ENCODE measurements around the gene POLR3C. TPM values are rescaled to one million over a fixed set of nuclear protein-coding genes. Genes with fewer than 3 reads are reported as not detected.

Gene POLR3C
- total and polyA plus RNA-seq, 2 of the 13 experiments (the other 11 are each of a cell fraction or from before 2014, with no cell fraction given) = 15.5 to 24.3 TPM

DNA sequence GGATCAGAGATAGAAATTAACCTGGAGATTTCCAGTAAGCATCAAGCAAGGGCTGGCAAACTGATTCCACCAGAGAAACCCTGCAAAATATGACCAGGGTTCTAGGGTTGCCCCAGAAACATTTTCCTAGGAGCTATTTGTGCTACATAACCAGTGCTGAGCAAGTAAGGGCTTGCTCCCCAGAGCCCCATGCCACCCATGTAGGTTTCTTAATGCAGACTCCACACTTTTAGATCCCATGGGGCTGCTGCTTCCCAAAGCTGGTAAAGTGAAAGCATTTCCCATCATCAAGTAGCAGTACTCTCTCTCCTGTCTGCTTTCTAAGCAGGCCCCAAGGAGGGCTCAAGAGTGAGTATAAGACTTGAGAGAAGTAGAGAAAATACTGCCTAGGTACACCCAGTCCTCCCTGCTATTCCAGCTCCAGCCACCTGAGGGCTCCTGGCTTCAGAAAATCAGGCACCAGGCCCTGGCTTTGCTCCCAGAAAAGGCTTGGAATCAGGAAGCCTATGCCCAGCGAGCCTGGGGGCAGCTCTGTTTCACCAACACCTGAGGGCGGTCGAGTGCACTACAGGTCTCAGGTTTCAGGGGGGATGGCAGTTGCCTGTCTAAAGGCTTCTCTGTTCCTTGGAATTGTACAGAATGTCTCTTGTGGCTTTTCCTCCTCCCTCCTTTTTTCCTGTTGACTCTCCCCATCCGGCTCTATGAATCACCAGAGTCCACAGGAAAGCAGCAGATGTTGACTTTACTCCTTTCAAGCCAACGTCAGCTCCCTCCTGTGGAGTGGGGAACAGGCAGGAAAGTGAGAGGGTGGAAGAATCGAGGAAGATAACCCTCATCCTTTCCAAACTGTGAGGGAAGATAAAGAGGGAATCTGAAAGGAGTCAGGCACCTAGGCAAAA, 67.8 kb downstream of the POLR3C start (continued):
- TF ChIP-seq FOXP1 (IDR thresholded peaks at IDR 0.05) (no peak), FOXP1 (CRISPR knock-in tag; IDR thresholded peaks at IDR 0.05) (peak; percentile 74), GTF3A (CRISPR knock-in tag; conservative IDR thresholded peaks at IDR 0.05) (no peak), SNAI1 (CRISPR knock-in tag; IDR thresholded peaks at IDR 0.05; ENCODE audit: borderline replicate concordance) (no peak), ZNF543 (CRISPR knock-in tag; IDR thresholded peaks at IDR 0.05) (no peak), RXRA (CRISPR knock-in tag; IDR thresholded peaks at IDR 0.05) (0 out of 2 replicates have a peak, but pooled peaks have one; percentile 61), IKZF4 (CRISPR knock-in tag; IDR thresholded peaks at IDR 0.05; ENCODE audit: borderline replicate concordance, low read depth, not compliant biosample characterization) (no peak), ZNF510 (CRISPR knock-in tag; IDR thresholded peaks at IDR 0.05; ENCODE audit: low read depth) (no peak), ZNF615 (CRISPR knock-in tag; IDR thresholded peaks at IDR 0.05; ENCODE audit: borderline replicate concordance) (0 out of 2 replicates have a peak, but pooled peaks have one; percentile 51), ZNF343 (CRISPR knock-in tag; IDR thresholded peaks at IDR 0.05) (no peak; the same call in 1 of the 2 replicates), ZNF329 (CRISPR knock-in tag; IDR thresholded peaks at IDR 0.05; ENCODE audit: low read depth) (no peak), ZFP37 (CRISPR knock-in tag; IDR thresholded peaks at IDR 0.05; ENCODE audit: borderline replicate concordance) (peak; percentile 90; the same call in 1 of the 2 replicates), HDAC6 (IDR thresholded peaks at IDR 0.05; ENCODE audit: low read depth, low read length) (no peak), REPIN1 (CRISPR knock-in tag; IDR thresholded peaks at IDR 0.05; ENCODE audit: borderline replicate concordance, low read depth) (peak; percentile 83; the same call in 1 of the 2 replicates), ZFP90 (CRISPR knock-in tag; IDR thresholded peaks at IDR 0.05; ENCODE audit: borderline replicate concordance) (peak; percentile 72; the same call in 1 of the 2 replicates), ZBTB3 (CRISPR knock-in tag; IDR thresholded peaks at IDR 0.05; ENCODE audit: borderline replicate concordance, low read depth) (no peak), ZKSCAN1 (IDR thresholded peaks at IDR 0.05; ENCODE audit: low read length) (no peak), ERF (CRISPR knock-in tag; IDR thresholded peaks at IDR 0.05) (peak; percentile 52), MEIS2 (CRISPR knock-in tag; IDR thresholded peaks at IDR 0.05) (peak; percentile 79), ZNF230 (CRISPR knock-in tag; IDR thresholded peaks at IDR 0.05) (no peak), PAX8 (CRISPR knock-in tag; IDR thresholded peaks at IDR 0.05; ENCODE audit: borderline replicate concordance) (no peak)
- TF ChIP-seq, protein P1, sequence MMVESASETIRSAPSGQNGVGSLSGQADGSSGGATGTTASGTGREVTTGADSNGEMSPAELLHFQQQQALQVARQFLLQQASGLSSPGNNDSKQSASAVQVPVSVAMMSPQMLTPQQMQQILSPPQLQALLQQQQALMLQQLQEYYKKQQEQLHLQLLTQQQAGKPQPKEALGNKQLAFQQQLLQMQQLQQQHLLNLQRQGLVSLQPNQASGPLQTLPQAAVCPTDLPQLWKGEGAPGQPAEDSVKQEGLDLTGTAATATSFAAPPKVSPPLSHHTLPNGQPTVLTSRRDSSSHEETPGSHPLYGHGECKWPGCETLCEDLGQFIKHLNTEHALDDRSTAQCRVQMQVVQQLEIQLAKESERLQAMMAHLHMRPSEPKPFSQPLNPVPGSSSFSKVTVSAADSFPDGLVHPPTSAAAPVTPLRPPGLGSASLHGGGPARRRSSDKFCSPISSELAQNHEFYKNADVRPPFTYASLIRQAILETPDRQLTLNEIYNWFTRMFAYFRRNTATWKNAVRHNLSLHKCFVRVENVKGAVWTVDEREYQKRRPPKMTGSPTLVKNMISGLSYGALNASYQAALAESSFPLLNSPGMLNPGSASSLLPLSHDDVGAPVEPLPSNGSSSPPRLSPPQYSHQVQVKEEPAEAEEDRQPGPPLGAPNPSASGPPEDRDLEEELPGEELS (CRISPR knock-in tag; IDR thresholded peaks at IDR 0.05) = peak; percentile 83
- TF ChIP-seq, protein P2, sequence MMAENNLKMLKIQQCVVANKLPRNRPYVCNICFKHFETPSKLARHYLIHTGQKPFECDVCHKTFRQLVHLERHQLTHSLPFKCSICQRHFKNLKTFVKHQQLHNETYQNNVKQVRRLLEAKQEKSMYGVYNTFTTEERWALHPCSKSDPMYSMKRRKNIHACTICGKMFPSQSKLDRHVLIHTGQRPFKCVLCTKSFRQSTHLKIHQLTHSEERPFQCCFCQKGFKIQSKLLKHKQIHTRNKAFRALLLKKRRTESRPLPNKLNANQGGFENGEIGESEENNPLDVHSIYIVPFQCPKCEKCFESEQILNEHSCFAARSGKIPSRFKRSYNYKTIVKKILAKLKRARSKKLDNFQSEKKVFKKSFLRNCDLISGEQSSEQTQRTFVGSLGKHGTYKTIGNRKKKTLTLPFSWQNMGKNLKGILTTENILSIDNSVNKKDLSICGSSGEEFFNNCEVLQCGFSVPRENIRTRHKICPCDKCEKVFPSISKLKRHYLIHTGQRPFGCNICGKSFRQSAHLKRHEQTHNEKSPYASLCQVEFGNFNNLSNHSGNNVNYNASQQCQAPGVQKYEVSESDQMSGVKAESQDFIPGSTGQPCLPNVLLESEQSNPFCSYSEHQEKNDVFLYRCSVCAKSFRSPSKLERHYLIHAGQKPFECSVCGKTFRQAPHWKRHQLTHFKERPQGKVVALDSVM (CRISPR knock-in tag; IDR thresholded peaks at IDR 0.05) = peak; percentile 43; the same call in 1 of the 2 replicates
- TF ChIP-seq, protein P3, sequence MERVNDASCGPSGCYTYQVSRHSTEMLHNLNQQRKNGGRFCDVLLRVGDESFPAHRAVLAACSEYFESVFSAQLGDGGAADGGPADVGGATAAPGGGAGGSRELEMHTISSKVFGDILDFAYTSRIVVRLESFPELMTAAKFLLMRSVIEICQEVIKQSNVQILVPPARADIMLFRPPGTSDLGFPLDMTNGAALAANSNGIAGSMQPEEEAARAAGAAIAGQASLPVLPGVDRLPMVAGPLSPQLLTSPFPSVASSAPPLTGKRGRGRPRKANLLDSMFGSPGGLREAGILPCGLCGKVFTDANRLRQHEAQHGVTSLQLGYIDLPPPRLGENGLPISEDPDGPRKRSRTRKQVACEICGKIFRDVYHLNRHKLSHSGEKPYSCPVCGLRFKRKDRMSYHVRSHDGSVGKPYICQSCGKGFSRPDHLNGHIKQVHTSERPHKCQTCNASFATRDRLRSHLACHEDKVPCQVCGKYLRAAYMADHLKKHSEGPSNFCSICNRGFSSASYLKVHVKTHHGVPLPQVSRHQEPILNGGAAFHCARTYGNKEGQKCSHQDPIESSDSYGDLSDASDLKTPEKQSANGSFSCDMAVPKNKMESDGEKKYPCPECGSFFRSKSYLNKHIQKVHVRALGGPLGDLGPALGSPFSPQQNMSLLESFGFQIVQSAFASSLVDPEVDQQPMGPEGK (CRISPR knock-in tag; IDR thresholded peaks at IDR 0.05) = peak; percentile 76
